Thymus (tissue), 11 donors: ENCODE results near the gene TRIOBP. TPM values are rescaled to one million over a fixed set of nuclear protein-coding genes. Genes with fewer than 3 reads are reported as not detected.

ENCODE experiments used
- DNase-seq, 9 donors: peaks; one replicate each; pipeline ENCODE4 v3.0.0-alpha.2; 2013; ENCODE audit warnings: low spot score in 9 of 9, low read depth in 6 of 9, missing footprints in 1 of 9
- H3K27ac ChIP-seq, 2 donors: one replicate each; pipeline ENCODE4 v1.5.1; 2013; ENCODE audit warnings: control low read depth in 1 of 2, low read depth in 1 of 2, low read length in 1 of 2, mild to moderate bottlenecking in 1 of 2, moderate library complexity in 1 of 2
- H3K27me3 ChIP-seq, 2 donors: one replicate each; pipeline ENCODE4 v1.5.1; 2013; ENCODE audit warnings: low read length in 1 of 2; ENCODE audit not compliant: control insufficient read depth in 2 of 2, insufficient read depth in 1 of 2
- H3K36me3 ChIP-seq, 2 donors: one replicate each; pipeline ENCODE4 v1.5.1; 2013; ENCODE audit warnings: low read length in 1 of 2, mild to moderate bottlenecking in 1 of 2, moderate library complexity in 1 of 2; ENCODE audit not compliant: control insufficient read depth in 2 of 2, insufficient read depth in 2 of 2
- H3K4me1 ChIP-seq, 2 donors: one replicate each; pipeline ENCODE4 v1.5.1; 2013; ENCODE audit warnings: low read length in 2 of 2; ENCODE audit not compliant: control insufficient read depth in 2 of 2, insufficient read depth in 2 of 2
- H3K4me3 ChIP-seq, 2 donors: one replicate each; pipeline ENCODE4 v1.5.1; 2013; ENCODE audit warnings: low read length in 2 of 2, control low read depth in 1 of 2, mild to moderate bottlenecking in 1 of 2
- H3K9me3 ChIP-seq, 2 donors: one replicate each; pipeline ENCODE4 v1.5.1; 2013; ENCODE audit warnings: low read length in 1 of 2, mild to moderate bottlenecking in 1 of 2; ENCODE audit not compliant: control insufficient read depth in 2 of 2, insufficient read depth in 1 of 2
- WGBS: extraction: QIAGEN DNeasy Blood & Tissue Kit; methylation state at CpG from one replicate; pipeline ENCODE4 v1.1.7; 2013; 5-methylcytosine and 5-hydroxymethylcytosine counted together
- polyA plus RNA-seq: library from polyadenylated mRNA; stranded (reverse); fragments of 200-250 nt; gene quantifications from one replicate; pipeline ENCODE4 v1.2.3, GENCODE V29; 2013
- total RNA-seq: library from RNA; stranded (reverse); fragments of 120-200 nt; gene quantifications from one replicate; pipeline ENCODE4 v1.2.4, GENCODE V29; 2013
- donor health status: healthy.

Gene TRIOBP
- total and polyA plus RNA-seq, 2 donors = 19.5 to 29.8 TPM

- Histone ChIP-seq H3K4me1 (peaks cover 15 to 44% of the 10 kb centered on the region in 2 donors), H3K27ac (no peak overlapping the region)
- 2% methylated on average over 13 of the region's 13 CpGs for WGBS
These were observed 105.1 kb downstream of the TRIOBP start for GRCh38 chr22:37801946-37802309.

GRCh38 chr22:37802310-37803194 is 105.7 kb downstream of the TRIOBP start:
- Histone ChIP-seq H3K4me1 (peaks cover 15 to 50% of the 10 kb centered on the region in 2 donors), H3K27me3 (peaks cover 10 to 77% of the 10 kb centered on the region in 2 donors), H3K36me3 (no peaks in the 10 kb centered on the region), H3K4me3 (peak overlapping the region; percentile 41 to 60), H3K27ac (no peak overlapping the region), H3K9me3 (peaks cover 1 to 4% of the 10 kb centered on the region in 2 donors)
- 1% methylated on average over 63 of the region's 63 CpGs for WGBS
- DNase-seq = peak in 1 of 9 donors; percentile 56

More at GRCh38 chr22:37801946-37802309, 105.1 kb downstream of the TRIOBP start:
- Histone ChIP-seq H3K9me3 (peaks cover 1 to 4% of the 10 kb centered on the region in 2 donors), H3K36me3 (no peaks in the 10 kb centered on the region), H3K27me3 (peaks cover 10 to 71% of the 10 kb centered on the region in 2 donors), H3K4me3 (peak overlapping the region in 1 of 2 donors; percentile 60)
- DNase-seq = no peak

DNA sequence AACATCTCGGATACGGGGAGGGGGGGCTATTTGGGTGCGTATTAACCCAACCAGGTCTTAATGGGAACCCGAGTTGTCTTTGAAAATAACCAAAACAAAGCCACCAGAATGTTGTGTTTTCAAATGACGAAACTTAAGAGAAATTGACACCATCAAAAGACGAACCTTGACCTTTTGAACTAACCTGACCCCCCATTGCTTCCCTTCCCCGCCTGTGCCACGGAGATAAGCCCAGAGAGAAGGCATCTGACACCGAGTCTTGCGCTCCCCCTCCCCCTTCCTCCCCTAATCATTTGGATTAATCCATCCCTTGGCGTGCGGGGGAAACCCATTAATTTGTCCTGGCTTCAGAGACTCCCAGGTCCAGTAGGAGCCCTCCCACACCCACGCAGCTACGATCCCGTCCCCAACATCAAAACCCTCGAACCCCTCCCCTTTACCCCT is 106.4 kb downstream of the TRIOBP start:
- no peak for DNase-seq
- WGBS = 41% methylated on average over 16 of the region's 16 CpGs
- peak overlapping the region in 1 of 2 donors; percentile 60 for H3K4me3 ChIP-seq
- H3K9me3 ChIP-seq = peaks cover 1 to 4% of the 10 kb centered on the region in 2 donors
- peaks cover 0 to under 1% of the 10 kb centered on the region in 2 donors for H3K36me3 ChIP-seq
- H3K27me3 ChIP-seq = peaks cover 10 to 79% of the 10 kb centered on the region in 2 donors
- no peak overlapping the region for H3K27ac ChIP-seq
- peaks cover 17 to 55% of the 10 kb centered on the region in 2 donors for H3K4me1 ChIP-seq

DNA sequence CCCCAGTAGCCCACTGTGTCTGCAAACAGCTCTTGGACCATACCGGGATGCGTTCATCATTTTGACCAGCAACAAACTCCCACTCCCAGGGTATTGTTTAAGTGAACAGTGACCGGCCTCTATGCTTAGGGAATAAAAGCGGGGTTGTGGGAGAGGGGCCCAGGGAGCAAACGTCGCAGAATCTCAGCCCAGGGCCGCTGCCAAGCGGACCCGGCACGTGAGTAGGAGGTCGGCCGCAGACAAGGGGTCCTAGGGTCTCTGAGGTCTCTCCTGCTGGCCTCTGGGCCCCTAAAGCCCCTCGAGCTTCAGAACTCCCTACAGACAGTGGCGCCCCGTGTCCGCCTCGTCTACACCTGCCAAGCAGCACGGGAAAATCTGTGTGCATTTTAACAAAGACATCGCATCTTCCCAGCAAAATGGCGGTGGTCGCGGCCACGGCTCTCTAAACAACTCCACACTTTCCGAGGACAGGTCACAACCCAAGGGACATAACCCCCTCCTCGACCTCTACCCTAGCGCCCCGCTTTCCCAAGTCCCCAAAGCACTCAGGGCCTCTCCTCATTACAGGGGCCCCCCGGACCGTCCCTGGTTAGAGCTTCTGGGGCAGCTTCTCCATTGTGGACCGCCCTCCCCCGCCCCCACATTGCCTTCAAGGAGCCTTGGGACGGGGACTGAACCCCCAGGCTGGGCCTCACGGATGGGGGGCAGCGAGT is 106.9 kb downstream of the TRIOBP start:
- peak overlapping the region; percentile 56 to 61 for H3K4me3 ChIP-seq
- no peak overlapping the region for H3K27ac ChIP-seq
- 80% methylated on average over 34 of the region's 34 CpGs for WGBS

DNA sequence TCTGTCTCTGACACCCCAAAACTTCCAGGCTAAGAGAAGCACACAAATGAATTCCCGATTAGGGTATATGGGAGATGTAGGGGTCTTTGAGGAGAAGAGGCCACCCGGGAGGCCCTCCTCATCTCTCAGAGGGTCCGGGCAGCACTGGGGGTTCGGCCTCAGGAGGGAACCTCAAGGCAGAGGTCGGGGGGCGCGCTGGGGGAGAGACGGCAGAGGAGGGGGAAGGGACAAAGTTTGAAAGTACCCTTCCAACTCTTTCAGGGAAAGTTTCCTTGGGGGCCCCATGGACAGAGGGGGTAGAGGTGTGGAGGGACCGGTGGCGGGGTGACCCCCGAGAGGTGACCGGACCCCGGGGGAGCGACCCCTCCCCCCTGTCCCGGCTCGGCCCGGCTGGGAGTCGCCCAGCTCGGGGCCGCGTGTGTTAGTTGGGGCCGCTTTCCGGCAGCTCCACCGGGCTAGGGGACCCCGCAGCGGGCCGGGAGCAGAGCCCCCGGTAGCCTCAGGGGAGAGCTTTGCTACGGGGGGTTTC is 107.6 kb downstream of the TRIOBP start:
- Histone ChIP-seq H3K4me3 (peak overlapping the region; percentile 56 to 61), H3K4me1 (peaks cover 20 to 58% of the 10 kb centered on the region in 2 donors), H3K36me3 (peaks cover 0 to 3% of the 10 kb centered on the region in 2 donors), H3K27me3 (peaks cover 10 to 90% of the 10 kb centered on the region in 2 donors), H3K27ac (peak overlapping the region in 1 of 2 donors; percentile 40), H3K9me3 (peaks cover 1 to 4% of the 10 kb centered on the region in 2 donors)
- DNase-seq = peak in 1 of 9 donors; percentile 28
- WGBS = 5% methylated on average over 29 of the region's 29 CpGs

More for the DNA sequence above, 106.9 kb downstream of the TRIOBP start:
- peaks cover 20 to 58% of the 10 kb centered on the region in 2 donors for H3K4me1 ChIP-seq
- H3K9me3 ChIP-seq = peaks cover 1 to 4% of the 10 kb centered on the region in 2 donors
- H3K36me3 ChIP-seq = peaks cover 0 to 3% of the 10 kb centered on the region in 2 donors
- no peak for DNase-seq
- peaks cover 10 to 83% of the 10 kb centered on the region in 2 donors for H3K27me3 ChIP-seq

- Histone ChIP-seq H3K27me3 (peaks cover 10 to 93% of the 10 kb centered on the region in 2 donors), H3K9me3 (peaks cover 1 to 4% of the 10 kb centered on the region in 2 donors), H3K36me3 (peaks cover 0 to 7% of the 10 kb centered on the region in 2 donors), H3K27ac (peak overlapping the region; percentile 55 to 85), H3K4me3 (peak overlapping the region; percentile 56 to 61), H3K4me1 (peaks cover 20 to 58% of the 10 kb centered on the region in 2 donors)
- 4% methylated on average over 86 of the region's 87 CpGs for WGBS
- DNase-seq = peak in 4 of 9 donors; percentile 57 to 82 (median 73)
These were observed 108.3 kb downstream of the TRIOBP start for GRCh38 chr22:37804881-37805809.

GRCh38 chr22:37805810-37806277 is 109.0 kb downstream of the TRIOBP start:
- peaks cover 10 to 89% of the 10 kb centered on the region in 2 donors for H3K27me3 ChIP-seq
- WGBS = 39% methylated on average over 10 of the region's 10 CpGs
- peak overlapping the region; percentile 56 to 61 for H3K4me3 ChIP-seq
- peaks cover 0 to 8% of the 10 kb centered on the region in 2 donors for H3K36me3 ChIP-seq
- H3K9me3 ChIP-seq = peaks cover 1 to 4% of the 10 kb centered on the region in 2 donors
- peak in 1 of 9 donors; percentile 26 for DNase-seq
- peak overlapping the region in 1 of 2 donors; percentile 48 for H3K27ac ChIP-seq
- peaks cover 20 to 58% of the 10 kb centered on the region in 2 donors for H3K4me1 ChIP-seq
